ENCODE data around the gene TNIP2.
"Not testable (repeated sequence)": the region's sequence is repeated elsewhere in the genome, so short reads cannot be mapped to it uniquely, and the experiment has no call there.

Gene TNIP2

DNA sequence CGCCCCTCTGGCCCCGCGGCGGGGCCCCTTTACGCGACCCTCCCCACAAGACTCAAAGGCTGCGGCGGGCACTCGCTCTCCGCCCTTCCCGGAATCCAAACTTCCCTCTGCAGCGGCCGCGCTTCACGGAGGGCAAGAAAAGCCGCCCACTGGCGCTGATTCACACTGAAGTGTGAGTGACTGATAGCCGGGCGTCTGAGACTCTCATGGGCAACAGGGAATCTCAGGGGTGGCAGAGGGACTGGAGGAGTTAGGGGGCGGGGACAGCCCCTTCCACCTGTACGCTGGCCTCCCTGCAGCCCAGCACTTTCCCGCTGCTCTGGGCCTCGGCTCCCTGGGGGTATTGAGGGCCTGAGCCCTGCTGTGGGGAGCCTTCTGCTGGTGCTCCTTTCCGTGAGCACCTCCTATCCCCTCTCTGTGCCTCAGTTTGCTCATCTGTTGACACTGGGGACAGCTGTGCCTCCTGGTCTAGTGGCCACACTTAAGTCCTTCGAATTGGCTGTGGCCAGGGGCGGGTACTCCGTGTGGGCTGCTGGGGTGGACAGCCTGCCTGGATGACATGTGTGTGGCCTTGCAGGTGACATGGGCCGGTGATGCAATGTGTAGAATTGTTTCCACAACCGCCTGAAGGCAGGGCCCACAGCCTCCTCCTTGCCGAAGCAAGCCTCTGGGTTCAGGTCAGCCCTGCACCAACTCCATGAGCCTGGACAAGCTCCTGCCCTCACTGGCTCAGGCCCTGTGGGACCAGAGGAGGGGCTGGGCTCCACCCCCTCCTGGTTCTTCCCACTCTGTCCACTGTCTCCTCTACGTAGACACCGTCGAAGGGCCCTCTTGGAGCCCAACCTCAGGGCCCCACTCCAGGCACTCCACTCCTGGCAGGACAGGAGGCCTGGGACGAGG lies 37.7 kb upstream of the TNIP2 start:
- DNase-seq: no peak

DNA sequence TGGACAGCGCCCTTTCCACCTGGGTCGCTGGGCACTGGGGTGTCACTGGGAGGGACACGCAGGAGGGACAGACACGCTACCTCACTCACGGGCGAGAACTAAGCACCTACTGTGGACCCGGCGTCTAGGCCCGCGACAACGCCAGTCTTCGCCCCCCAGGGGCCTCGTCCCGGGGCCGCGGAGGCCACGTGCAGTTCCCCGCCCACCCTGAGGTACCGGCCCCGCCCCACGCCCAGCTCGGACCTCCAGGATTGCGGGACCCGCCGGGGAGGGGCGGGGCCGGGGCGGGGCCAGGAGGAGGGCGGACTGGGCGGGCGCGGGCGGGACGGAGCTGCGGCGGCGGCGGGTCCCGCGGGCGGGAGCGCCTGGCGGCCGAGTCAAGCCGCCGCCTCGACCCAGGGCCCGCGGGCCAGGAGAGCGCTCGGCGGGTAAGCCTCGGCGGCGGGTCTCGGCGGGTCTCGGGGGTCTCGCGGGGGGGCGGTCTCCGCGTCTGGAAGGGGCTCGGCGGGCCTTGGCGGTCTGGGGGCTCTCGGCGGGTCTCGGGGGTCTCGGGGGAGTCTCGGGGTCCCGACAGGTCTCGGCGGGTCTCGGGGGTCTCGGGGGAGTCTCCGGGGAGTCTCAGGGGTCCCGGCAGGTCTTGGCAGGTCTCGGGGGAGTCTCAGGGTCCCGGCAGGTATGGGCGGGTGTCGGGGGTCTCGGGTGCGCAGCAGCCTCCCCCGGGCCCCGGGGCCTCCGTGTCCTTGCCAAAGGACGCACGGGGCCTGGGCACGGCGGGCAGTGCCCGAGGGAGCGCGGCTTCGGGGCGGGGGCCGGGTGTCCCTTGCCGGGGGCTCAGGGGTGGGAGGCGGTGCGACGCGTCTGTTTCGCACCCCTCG lies 36.8 kb upstream of the TNIP2 start, which contains the start of gene SH3BP2:
SH3BP2 (plus strand) TSS at position 375 of the 875 bp plus-strand sequence. CDS start 27,533 bp downstream, outside the sequence.
- peak; percentile 51 for DNase-seq

DNA sequence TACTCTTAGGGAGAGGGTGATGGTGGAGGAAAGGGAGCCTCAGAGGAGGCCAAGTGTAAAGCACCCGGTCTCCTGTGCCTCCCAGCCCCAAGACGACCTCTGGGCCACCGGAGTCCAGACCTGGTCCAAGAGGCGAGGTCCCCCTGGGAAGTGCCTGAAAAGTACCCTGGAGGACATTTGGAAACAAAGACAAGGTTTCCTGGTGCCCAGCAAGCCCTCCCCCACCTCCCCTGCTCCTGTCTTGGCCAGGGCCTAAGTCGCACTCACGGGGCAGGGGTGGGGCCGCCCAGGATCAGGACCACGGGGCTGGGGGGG lies 36.2 kb upstream of the TNIP2 start:
- DNase-seq: no peak

DNA sequence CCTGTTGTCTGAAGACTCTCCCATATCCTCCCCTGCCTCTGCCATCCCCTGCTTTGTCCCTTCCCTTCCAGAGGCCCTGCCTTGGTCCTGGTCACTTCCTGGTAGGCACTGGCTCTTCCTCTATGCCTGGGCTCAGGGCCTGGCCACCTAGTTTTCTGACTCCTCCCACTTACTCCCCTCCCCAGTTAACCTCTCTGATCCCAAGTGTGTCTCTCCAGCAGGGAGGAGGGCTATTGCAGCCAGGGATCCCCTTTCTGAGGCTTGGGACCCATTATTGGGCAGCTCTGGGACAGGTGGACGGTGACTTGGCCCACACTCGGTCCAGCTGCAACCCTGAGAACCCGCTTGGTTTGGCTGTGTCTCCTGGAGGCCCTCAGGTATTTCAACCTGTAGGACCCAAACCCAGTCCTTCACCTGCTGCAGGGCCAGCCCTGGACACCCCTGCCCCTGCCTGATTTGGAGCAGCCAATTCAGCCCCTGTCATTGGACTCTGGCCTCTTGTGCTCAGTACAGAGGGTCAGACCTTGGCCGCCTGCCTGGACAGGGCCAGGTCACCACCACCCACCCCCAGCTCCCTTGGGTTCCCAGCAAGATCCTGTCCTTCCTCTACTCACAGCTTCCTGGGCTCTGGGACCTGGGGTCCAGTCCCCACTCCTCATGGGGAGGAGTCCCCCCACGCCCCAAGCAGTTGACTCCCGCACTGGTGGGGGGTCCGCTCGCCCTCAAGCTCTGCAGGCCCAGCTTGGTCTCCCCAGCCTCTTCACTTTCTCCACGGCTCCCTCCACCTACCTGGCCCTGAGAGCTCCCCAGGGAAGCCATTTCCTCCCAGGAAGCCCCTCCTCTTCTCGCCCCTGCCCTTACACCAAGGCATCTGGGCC lies 35.6 kb upstream of the TNIP2 start:
- DNase-seq: no peak

DNA sequence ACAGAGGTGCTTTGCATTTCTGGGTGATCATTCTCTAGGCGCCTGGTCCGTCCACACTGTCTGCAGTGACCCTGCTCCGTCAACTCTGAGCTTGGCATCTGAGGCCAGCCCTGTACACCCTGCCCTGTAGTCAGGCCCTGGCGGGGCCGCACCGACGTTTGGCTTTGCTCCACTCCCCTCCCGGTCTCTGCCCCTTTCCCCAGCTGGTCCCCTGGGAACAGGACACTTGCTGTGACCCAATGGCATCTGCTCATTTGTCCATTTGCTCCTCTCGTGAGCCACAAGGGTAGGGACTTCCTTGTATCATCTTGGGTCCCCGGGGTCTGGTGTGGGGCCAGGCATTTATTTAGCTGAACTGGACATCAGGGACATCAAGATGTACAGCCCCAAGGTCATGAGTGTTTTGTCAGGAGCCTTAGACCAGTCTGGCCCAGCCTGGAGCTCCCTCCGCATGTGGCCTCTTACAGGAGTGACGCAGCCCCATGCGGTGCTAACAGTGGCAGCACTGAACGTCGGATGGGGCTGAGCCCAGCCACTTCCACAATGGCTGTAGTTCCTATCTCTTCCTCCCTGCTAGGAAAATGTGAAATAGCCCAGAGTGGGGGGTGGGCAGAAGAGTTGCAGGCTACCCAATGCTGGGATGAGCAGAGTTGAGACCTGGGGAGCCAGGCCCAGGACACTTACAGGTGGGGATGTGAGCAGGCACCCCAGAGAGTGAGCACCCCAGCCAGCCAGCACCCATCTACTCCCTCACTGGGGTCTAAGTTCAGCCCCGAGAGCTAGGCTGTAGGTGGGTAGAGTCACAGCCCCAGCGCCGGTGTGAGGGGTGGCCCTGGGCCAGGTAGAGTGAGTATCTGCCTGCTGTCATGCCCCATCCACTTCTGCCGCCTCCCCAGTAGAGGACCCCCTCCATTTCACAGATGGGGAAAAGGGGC lies 34.7 kb upstream of the TNIP2 start:
- DNase-seq: no peak

DNA sequence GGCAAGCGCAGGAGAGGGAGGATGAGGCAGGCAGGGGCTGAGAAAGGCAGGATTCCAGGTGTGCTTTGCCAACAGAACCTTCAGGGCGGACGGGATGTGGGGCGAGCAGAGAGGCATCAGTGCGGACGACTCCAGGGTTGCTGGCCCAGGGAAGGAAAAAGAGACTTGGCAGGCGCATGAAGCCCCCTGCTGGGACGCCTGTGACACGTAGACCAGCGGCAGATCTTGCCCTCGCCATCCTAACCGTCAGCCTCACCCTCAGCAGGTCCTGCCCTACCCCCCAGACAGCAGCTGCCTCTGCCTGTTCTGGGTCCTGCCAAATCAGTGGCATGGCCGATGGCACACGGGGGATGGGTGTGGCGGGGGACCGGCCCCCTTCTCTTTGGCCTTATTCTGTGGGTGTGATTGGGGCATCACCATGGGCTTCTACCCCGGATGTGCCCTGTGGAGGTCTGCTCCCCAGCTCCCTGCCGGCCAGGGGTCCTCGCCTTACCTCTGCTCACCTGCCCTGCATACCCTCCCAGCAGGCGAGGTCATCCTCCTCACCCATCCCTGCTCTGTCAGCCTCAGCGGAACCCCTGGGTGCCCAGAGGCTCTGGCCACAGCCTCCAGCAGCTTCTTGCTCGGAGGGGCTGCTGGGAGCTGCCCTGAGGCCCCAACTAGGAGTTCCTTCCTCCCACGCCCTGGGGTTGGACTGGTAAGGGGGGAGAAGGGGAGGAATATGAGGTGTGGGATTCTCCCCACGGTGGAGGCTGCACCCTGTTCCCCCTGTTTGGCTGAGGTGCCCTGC lies 33.9 kb upstream of the TNIP2 start:
- DNase-seq: no peak

DNA sequence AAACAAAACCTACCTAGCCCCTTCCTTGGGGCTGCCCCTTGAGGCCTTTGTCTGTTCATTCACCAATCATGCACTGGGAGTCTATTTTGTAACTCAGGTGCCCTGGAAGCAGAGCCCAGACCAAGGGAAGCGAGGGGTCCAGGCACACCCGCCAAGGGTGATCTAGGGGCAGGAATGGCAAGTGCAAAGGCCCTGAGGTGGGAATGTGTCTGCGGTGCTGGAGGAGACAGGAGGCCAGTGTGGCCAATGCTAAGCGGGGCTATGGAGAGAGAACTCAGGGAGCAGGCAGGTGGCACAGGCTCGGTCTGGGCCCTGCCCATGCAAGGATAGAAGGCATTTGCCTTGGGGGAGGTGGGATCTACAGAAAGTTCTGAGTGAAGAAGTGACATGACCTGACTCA lies 33.2 kb upstream of the TNIP2 start:
- DNase-seq: no peak

DNA sequence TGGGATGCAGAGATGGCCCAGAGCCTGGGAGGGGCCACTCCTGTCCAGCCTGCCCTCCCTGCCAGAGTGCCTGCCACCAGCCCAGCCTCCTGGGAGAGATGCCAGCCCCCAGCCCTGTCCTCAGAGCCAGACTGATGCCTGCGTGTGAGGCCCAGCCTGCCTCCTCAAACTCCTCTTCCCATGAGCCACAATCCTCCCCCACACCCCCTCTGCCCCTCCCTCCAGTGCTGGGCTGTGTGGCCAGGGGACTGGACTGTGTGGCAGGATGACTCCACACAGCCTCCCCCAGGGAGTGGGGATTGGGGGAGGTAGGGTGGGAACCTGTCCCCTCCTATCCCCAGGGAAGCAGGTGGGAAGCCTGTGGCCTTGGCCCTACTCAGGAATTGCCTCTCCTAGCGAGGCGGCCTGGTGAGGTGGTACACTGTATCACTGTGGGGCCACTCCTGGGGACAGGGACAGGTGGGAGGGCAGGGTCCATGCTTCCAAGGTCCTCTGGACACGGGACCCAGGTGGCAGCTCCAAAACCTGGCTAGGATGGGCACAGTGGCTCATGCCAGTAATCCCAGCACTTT lies 32.5 kb upstream of the TNIP2 start:
- DNase-seq: no peak

DNA sequence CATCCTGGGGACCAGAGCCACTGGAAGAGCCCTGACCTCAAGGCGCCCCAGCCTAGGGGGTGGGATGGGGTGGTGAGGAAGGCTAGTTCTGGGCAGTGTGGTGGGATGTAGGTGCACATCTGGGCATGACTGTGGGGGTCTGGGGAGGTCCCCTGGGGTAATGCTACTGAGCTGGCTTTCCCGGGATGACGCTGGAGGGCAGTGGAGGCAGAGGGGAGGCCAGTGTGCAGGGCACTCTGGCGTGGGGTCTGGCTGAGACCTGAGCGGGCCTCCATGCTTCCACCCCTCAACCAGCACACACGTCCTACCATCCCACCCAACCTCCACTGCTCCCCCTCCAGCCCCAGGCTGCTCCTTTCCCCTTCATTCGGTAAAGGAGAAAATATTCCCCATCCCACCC lies 32.0 kb upstream of the TNIP2 start:
- DNase-seq: no peak

DNA sequence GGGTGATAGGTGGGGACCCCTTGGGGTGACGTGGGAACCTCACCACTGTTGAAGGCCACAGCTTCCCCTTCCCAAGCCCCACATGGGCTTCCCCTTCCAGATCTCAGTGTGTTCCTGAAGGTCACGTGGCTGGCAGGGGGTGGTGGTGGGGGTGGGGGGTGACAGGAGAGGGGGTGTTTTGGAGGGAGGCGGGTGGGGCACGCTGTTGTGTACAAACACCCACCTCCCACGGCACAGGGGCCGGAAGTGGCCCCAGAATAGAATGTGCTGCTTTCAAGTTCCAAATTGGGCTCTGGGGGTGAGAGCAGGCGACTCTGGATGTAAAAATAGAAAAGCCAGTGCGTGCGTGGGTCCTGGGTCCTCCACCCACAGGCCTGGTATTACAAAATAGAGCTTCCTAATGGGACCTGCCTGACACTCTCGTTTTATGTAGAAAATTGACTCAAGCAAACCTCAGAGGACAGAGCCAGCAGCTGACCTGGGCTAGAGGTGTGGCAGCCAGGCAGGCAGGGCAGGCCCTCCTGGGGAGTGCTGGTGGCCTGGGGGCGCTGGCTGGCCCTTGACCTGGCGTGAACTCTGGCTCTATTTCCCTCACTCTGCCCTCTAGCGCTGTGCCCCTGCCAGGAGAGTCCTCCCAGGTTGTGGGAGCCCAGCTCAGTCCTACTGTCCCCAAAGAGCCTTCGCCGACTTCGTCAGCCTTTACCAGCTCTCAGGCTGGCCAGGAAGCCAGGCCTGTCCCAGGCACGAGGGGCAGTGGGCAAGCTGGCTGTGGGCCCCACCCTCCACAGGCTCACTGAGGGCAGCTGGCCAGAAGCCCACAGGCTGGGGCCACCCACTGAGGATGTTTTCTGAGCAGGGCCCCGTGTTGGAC lies 31.3 kb upstream of the TNIP2 start:
- no peak for DNase-seq

DNA sequence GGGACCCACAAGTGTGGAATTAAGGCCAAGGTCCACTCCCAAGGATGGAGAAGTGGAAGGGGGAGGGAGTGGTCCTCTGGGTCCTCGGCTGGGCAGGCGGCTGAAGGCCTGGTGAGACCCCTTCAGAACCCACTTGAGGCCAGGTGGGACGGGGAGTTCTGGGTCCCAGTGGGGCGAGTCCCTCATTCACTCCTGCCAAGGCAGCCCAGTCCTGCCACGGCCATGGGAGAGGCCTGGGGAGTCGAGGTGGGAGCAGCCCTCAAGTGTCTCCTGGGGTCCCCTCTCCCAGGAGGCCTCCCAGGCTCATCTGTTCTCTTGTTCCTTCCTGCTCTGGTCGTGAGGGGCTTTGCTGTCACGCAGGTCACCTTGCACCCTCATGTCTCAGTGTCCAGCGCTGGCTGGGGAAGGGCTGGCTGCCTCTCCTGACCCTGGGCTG lies 30.7 kb upstream of the TNIP2 start:
- no peak for DNase-seq

DNA sequence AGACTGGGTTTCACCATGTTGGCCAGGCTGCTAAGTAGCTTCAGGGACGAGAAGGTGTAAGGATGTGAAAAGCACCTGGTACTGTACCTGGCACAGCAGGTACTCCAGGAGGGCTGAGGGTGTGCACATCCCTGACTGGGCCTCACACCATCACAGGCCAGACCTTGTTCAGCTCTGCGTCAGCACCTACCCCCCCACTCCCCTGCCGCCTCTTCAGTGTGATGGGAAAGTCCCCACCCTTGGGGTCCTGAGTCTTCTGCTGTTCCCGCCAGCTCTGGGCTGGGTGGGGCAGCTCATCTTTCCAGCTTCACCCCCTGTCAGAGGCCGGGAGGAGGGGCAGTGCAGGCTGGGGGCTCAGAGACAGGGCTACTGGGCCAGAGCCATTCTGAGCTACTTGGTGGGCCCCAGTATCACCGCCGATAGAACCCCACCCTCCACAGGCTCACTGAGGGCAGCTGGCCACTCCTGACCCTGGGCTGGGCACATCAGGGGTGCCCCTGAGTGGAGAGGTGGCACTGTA lies 30.1 kb upstream of the TNIP2 start:
- peak; percentile 67 for DNase-seq

DNA sequence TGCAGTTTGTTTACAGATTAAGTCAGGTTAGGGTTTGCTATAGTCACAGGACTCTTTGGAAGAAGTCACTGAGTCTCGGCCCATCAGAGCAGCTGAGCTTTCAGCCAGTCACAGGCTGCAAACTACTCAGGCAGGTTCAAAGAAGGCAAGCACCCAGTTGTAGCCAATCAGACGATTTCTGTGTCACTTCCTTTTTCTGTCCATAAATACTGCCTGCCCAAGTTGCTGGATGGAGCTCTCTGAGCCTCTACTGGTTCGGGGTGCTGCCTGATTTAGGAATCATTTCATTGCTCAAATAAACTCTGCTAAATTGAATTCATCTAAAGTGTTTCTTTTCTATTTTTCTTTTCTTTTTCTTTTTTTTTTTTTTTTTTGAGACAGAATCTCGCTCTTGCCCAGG lies 29.5 kb upstream of the TNIP2 start:
- DNase-seq: no peak

DNA sequence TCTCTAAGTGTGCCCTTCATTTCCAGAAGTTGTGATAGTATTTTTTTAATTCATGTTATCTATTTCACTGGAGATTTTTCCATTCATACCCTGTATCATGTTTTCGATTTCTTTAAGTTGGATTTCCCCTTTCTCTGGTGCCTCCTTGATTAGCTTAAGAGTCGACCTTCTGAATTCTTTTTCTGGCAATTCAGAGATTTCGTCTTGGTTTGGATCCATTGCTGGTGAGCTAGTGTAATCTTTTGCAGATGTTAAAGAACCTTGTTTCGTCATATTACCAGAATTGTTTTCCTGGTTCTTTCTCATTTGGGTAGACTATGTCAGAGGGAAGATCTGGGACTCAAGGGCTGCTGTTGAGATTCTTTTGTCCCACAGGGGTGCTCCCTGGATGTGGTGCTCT lies 27.7 kb upstream of the TNIP2 start:
- no peak for DNase-seq

DNA sequence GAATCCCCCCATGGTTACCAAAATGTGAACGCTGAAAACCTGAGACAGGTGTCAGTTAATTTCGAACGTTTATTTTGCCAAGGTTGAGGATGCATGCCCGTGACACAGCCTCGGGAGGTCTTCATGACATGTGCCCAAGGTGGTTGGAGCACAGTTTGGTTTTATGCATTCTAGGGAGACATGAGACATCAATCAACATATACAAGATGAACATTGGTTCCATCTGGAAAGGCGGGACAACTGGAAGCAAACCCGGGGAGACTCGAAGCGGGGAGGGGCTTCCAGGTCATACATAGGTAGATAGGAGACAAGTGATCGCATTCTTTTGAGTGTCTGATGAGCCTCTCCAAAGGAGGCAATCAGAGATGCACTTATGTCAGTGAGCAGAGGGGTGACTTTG lies 25.8 kb upstream of the TNIP2 start:
- DNase-seq: no peak

DNA sequence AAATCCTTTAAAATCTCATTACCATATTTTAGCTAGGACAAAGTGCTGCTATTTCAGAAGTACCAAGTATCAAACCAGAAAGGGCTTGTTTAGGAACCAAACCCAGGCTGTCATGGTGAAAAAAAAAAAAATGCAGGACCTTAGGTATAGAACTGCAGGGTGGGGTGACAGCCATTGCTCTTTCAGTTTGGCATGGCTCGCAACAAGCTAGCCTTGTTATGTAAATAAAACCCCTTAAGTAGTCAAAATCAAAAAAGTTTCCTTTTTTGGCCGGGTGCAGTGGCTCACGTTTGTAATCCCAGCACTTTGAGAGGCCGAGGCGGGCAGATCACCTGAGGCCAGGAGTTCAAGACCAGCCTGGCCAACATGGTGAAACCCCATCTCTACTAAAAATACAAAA lies 24.5 kb upstream of the TNIP2 start:
- not testable (repeated sequence) for DNase-seq

DNA sequence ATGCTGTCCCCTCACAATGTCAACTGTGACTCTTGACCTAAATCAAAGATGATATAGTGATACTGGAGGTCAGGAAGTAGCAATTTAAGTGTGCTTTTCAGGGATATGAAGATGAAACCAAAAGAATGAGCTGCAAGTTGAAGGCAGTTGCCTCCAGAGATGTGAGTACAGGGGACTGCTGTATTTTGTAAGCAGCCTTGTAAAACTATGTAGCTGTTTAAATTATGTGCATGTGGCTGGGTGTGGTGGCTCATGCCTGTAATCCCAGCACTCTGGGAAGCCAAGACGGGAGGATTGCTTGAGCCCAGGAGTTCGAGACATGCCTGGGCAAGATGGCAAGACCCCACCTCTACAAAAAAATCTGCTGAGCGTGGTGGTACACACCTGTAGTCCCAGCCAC lies 15.1 kb upstream of the TNIP2 start:
- DNase-seq: no peak

DNA sequence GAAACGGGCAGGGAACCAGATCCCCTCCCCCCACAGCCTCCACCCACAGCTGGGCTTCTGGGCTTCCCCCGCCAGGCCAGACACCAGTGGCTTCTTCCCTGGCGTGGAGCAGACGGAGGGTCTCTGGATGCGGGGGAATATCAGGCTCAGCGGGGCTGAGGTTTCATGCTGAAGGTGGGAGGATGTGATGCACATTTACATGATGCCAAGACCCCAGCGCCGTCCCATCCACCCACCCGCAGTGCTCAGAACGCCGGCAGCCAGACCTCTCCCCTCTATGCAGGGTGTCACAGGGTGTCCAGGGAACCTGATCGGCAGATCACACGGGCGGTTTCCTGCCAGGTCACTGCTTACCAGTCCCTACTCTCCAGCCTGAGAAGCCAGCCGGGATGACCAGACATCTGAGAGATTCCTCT lies 12.8 kb upstream of the TNIP2 start:
- DNase-seq: no peak

DNA sequence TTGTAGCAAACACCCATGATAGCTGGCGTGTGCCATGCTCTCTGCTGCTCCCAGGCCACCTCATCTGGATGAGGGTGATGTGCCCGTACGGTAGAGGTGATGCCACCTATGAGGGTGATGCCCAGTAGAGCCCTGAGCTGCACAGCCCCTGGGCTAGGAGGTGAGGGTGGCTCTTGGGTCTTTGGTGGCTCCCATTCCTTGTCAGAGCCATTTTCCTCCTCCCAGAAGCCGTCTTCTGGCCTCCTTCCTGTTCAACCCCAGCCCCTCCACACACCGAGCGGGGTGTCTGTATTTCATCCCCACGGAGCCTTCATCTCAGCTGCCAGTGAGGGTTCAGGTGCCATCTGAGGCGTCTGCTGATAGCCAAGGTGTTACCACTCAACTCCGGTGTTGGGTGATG lies 12.0 kb upstream of the TNIP2 start:
- DNase-seq: no peak

All from activated CD4-positive, alpha-beta T cell treated with anti-CD3 and anti-CD28 coated beads, Interleukin-2, amount 50 U/mL, for 1 hour (primary cell).